ENCODE data around the gene TENT4A. TPM values are rescaled to one million over a fixed set of nuclear protein-coding genes. Genes with fewer than 3 reads are reported as not detected.

Gene TENT4A
- total and polyA plus RNA-seq, 2 of the 13 experiments (the other 11 are each of a cell fraction or from before 2014, with no cell fraction given): 6.3 to 13.3 TPM

DNA sequence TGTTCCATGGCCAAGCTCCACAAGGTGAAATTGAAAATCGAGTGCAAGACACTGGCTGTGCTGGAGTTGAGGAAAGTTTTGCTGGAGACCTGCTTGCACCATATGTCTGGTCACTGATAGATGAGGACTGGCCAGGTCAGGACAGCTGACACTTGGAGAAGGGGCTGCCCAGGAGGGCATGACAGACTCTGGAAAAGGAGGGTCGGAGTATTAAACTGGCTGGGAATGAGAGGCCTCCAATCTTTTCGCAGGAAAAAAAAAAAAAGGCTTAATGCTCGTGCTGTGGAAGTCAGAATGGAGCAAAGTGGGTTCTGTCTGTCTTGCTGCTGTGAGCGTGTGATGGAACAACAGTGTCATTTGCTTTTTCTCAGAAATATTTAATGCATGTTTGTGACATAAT lies 5.5 kb downstream of the TENT4A start (continued):
- TF ChIP-seq, protein P1, sequence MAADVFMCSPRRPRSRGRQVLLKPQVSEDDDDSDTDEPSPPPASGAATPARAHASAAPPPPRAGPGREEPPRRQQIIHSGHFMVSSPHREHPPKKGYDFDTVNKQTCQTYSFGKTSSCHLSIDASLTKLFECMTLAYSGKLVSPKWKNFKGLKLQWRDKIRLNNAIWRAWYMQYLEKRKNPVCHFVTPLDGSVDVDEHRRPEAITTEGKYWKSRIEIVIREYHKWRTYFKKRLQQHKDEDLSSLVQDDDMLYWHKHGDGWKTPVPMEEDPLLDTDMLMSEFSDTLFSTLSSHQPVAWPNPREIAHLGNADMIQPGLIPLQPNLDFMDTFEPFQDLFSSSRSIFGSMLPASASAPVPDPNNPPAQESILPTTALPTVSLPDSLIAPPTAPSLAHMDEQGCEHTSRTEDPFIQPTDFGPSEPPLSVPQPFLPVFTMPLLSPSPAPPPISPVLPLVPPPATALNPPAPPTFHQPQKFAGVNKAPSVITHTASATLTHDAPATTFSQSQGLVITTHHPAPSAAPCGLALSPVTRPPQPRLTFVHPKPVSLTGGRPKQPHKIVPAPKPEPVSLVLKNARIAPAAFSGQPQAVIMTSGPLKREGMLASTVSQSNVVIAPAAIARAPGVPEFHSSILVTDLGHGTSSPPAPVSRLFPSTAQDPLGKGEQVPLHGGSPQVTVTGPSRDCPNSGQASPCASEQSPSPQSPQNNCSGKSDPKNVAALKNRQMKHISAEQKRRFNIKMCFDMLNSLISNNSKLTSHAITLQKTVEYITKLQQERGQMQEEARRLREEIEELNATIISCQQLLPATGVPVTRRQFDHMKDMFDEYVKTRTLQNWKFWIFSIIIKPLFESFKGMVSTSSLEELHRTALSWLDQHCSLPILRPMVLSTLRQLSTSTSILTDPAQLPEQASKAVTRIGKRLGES (CRISPR knock-in tag; IDR thresholded peaks at IDR 0.05; ENCODE audit: borderline replicate concordance): no peak

- DNase-seq (ENCODE audit: low spot score) (no peak), FAIRE-seq (no peak), ATAC-seq (no peak)
- 96% methylated on average over 4 of the region's 5 CpGs for WGBS (ENCODE audit: low lambda C conversion rate)
- POLR2A ChIA-PET: no interaction called here
- Histone ChIP-seq H4K20me1 (ENCODE audit: insufficient read depth, low read length) (peaks cover 82% of the 10 kb centered on the region), H3K4me2 (ENCODE audit: low read depth, low read length) (no peak overlapping the region), H3K27ac (ENCODE audit: extremely low read length, insufficient read depth, low read length) (no peak overlapping the region), H3K4me1 (ENCODE audit: insufficient read depth, low read length) (peaks cover 56% of the 10 kb centered on the region), H3K9ac (ENCODE audit: insufficient read depth, low read depth, low read length) (no peak overlapping the region), H3K36me3 (replicated peaks in 1 of 2; ENCODE audit: control insufficient read depth in 1 of 2, insufficient read depth in 2 of 2, low read length in 2 of 2) (peaks cover 6 to 47% of the 10 kb centered on the region in 2 experiments; a peak in 4 of 5 replicates), H3K79me2 (ENCODE audit: insufficient read depth, low read length) (peaks cover 98% of the 10 kb centered on the region), H2AFZ (ENCODE audit: low read length) (no peak overlapping the region), H3K27me3 (ENCODE audit: control insufficient read depth in 1 of 2, insufficient read depth in 2 of 2, low read length in 2 of 2) (no peaks in the 10 kb centered on the region), H3K4me3 (replicated peaks in 1 of 3; ENCODE audit: insufficient read depth in 1 of 3, low read depth in 2 of 3, low read length in 3 of 3) (no peak overlapping the region), H3K9me3 (ENCODE audit: low read length) (no peaks in the 10 kb centered on the region)
- no TSS peak for BruUV-seq (replicated peaks)
- intact Hi-C loops (cut with micrococcal nuclease; ENCODE audit: unreplicated experiment) (no loop called here), in situ Hi-C loops (cut with HindIII; ENCODE audit: extremely low pct_ligation_motif_present, low pct_unique_long_range_greater_than_20kb) (no loop called here)
- CTCF ChIA-PET (ENCODE audit: low intra/inter-chr PET ratio, low total read pairs): no interaction called here
- no peak for TF ChIP-seq ZC3H4 (CRISPR knock-in tag; IDR thresholded peaks at IDR 0.05; ENCODE audit: borderline replicate concordance)
- TF ChIP-seq, protein P2, sequence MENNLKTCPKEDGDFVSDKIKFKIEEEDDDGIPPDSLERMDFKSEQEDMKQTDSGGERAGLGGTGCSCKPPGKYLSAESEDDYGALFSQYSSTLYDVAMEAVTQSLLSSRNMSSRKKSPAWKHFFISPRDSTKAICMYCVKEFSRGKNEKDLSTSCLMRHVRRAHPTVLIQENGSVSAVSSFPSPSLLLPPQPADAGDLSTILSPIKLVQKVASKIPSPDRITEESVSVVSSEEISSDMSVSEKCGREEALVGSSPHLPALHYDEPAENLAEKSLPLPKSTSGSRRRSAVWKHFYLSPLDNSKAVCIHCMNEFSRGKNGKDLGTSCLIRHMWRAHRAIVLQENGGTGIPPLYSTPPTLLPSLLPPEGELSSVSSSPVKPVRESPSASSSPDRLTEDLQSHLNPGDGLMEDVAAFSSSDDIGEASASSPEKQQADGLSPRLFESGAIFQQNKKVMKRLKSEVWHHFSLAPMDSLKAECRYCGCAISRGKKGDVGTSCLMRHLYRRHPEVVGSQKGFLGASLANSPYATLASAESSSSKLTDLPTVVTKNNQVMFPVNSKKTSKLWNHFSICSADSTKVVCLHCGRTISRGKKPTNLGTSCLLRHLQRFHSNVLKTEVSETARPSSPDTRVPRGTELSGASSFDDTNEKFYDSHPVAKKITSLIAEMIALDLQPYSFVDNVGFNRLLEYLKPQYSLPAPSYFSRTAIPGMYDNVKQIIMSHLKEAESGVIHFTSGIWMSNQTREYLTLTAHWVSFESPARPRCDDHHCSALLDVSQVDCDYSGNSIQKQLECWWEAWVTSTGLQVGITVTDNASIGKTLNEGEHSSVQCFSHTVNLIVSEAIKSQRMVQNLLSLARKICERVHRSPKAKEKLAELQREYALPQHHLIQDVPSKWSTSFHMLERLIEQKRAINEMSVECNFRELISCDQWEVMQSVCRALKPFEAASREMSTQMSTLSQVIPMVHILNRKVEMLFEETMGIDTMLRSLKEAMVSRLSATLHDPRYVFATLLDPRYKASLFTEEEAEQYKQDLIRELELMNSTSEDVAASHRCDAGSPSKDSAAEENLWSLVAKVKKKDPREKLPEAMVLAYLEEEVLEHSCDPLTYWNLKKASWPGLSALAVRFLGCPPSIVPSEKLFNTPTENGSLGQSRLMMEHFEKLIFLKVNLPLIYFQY (CRISPR knock-in tag; IDR thresholded peaks at IDR 0.05; ENCODE audit: borderline replicate concordance): no peak
- TF ChIP-seq ZFX (CRISPR knock-in tag; IDR thresholded peaks at IDR 0.05; ENCODE audit: low read depth): no peak
- TF ChIP-seq, protein P3, sequence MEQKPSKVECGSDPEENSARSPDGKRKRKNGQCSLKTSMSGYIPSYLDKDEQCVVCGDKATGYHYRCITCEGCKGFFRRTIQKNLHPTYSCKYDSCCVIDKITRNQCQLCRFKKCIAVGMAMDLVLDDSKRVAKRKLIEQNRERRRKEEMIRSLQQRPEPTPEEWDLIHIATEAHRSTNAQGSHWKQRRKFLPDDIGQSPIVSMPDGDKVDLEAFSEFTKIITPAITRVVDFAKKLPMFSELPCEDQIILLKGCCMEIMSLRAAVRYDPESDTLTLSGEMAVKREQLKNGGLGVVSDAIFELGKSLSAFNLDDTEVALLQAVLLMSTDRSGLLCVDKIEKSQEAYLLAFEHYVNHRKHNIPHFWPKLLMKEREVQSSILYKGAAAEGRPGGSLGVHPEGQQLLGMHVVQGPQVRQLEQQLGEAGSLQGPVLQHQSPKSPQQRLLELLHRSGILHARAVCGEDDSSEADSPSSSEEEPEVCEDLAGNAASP (CRISPR knock-in tag; IDR thresholded peaks at IDR 0.05; ENCODE audit: borderline replicate concordance): no peak
- no peak for TF ChIP-seq PTBP1 (IDR thresholded peaks at IDR 0.05; ENCODE audit: low read depth, low read length, poor library complexity, severe bottlenecking)
- TF ChIP-seq, protein P4, sequence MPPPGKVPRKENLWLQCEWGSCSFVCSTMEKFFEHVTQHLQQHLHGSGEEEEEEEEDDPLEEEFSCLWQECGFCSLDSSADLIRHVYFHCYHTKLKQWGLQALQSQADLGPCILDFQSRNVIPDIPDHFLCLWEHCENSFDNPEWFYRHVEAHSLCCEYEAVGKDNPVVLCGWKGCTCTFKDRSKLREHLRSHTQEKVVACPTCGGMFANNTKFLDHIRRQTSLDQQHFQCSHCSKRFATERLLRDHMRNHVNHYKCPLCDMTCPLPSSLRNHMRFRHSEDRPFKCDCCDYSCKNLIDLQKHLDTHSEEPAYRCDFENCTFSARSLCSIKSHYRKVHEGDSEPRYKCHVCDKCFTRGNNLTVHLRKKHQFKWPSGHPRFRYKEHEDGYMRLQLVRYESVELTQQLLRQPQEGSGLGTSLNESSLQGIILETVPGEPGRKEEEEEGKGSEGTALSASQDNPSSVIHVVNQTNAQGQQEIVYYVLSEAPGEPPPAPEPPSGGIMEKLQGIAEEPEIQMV (CRISPR knock-in tag; IDR thresholded peaks at IDR 0.05; ENCODE audit: low read depth): no peak
- TF ChIP-seq RBAK (CRISPR knock-in tag; IDR thresholded peaks at IDR 0.05): no peak
- TF ChIP-seq, protein P5, sequence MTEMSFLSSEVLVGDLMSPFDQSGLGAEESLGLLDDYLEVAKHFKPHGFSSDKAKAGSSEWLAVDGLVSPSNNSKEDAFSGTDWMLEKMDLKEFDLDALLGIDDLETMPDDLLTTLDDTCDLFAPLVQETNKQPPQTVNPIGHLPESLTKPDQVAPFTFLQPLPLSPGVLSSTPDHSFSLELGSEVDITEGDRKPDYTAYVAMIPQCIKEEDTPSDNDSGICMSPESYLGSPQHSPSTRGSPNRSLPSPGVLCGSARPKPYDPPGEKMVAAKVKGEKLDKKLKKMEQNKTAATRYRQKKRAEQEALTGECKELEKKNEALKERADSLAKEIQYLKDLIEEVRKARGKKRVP (CRISPR knock-in tag; IDR thresholded peaks at IDR 0.05): no peak
Measured at GRCh38 chr5:6719417-6719816, 6.2 kb downstream of the TENT4A start.

Data from HepG2 (cell line).